HG02588 (cell line): ENCODE measurements around the gene PATL2.
"Not testable (repeated sequence)": the region's sequence is repeated elsewhere in the genome, so short reads cannot be mapped to it uniquely, and the experiment has no call there.

ENCODE experiments used
- ATAC-seq: cut with Tn5 transposase; IDR thresholded peaks from one replicate; pipeline ENCODE4 v1.9.1; 2021; ENCODE audit warnings: mild to moderate bottlenecking, moderate library complexity; ENCODE audit not compliant: unreplicated experiment

PATL2 gene

DNA sequence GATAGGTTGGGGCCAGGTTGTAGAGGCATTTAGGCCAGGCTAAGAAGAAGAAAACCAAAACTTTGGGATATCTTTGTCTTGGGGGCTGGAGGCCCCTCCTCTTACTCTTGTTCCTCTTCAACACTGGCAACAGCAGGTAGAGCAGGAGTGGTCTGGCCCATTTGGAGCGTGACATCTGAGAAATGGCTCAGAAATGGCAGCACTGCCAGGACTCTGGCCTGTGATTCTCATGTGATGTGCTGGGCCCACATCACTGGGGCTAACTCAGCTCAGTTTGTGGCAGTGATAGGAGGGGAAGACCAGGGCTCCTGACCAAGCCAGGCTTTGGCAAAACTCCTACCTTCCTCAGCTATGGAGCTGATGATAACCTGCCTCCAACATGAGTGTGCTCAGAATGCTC is 18.5 kb downstream of the PATL2 start:
- no peak for ATAC-seq

DNA sequence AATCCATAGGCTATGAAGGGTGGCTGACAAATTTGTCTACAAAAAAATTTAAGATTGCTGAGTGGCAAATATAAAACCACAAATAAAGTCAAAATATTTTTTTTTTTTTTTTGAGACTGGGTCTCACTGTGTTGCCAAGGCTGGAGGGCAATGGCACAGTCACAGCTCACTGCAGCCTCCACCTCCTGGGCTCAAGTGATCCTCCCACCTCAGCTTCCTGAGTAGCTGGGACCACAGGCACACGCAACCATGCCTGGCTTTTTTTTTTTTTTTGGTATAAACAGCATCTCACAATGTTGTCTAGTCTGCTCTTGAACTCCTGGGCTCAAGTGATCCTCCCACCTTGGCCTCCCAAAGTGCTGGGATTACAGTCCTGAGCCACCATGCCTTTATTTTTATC is 20.9 kb downstream of the PATL2 start:
- ATAC-seq = not testable (repeated sequence)

DNA sequence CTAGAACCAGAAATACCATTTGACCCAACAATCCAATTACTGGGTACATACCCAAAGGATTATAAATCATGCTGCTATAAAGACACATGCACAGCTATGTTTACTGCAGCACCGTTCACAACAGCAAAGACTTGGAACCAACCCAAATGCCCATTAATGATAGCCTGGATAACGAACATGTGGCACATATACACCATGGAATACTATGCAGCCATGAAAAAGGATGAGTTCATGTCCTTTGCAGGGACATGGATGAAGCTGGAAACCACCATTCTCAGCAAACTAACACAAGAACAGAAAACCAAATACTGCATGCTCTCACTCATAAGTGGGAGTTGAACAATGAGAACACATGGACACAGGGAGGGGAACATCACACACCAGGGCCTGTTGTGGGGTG is 21.8 kb downstream of the PATL2 start:
- not testable (repeated sequence) for ATAC-seq

DNA sequence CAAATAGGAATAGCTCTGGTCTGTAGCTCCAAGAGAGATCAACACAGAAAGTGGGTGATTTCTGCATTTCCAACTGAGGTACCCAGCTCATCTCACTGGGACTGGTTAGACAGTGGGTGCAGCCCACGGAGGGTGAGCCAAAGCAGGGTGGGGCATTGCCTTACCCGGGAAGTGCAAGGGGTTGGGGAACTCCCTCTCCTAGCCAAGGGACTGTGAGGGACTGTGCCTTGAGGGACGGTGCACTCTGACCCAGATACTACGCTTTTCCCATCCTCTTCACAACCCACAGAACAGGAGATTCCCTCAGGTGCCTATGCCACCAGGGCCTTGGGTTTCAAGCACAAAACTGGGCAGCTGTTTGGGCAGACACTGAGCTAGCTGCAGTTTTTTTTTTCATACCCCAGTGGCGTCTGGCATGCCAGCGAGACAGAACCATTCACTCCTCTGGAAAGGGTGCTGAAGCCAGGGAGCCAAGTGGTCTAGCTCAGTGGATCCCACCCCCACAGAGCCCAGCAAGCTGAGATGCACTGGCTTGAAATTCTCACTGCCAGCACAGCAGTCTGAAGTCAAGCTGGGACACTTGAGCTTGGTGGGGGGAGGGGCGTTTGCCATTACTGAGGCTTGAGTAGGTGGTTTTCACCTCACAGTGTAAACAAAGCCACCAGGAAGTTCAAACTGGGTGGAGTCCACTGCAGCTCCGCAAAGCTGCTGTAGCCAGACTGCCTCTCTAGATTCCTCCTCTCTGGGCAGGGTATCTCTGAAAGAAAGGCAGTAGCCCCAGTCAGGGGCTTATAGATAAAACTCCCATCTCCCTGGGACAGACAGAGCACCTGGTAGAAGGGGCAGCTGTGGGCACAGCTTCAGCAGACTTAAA is 28.1 kb downstream of the PATL2 start:
- ATAC-seq = not testable (repeated sequence)

DNA sequence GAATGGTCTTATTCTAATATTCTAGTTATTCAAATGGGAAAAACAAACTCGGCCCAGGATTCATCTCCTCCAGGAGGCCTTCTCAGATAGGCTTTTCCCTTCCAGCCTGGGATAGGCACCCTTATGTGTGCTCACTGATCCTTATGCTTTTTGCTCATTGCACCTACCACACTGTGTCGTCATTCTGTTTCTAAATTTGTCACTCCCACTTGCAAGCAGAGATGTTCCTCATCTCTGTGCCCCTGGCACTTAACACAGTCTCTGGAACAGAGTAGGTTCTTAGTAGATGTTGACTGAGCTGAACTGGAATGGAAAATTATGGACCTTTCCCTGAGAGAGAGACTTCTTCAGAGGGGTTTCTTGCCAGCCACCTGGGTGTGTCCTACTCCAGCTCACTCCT is 28.9 kb downstream of the PATL2 start:
- no peak for ATAC-seq

DNA sequence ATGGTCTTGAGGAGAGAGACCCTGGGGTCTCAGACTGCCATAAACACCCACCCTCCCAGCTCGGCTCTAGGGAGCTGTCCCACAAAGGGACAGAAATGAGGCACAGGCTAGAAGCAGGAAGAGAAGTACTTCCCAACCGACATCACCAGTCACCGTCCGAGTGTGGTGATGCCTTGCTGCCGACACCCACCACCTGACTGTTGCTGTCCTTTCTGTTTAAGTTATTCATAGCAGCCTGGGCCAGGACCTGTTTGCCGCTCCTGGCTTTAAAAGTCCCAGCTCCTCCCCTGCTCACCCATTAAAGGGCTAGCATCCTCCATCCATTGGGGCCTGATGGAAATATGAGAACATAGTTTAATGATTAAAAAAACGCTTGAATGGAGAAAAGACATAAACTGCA is 34.4 kb downstream of the PATL2 start:
- ATAC-seq = no peak

DNA sequence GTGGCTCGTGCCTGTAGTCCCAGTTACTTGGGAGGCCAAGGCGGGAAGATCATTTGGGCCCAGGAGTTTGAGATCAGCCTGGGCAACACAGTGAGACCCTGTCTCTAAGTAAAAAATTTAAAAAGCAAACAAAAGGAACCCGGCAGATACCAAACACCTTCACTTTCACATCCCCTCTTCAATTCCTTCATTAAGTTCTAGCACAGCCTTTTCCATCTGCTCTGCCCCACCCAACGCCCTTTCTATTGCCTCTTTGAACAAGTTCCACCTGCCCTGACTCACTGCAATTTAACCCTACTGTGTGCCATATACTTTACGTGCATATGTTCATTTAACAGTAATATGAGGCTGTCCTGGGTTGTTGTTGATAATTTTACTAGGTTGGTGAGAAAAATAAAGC is 35.2 kb downstream of the PATL2 start:
- ATAC-seq = no peak

DNA sequence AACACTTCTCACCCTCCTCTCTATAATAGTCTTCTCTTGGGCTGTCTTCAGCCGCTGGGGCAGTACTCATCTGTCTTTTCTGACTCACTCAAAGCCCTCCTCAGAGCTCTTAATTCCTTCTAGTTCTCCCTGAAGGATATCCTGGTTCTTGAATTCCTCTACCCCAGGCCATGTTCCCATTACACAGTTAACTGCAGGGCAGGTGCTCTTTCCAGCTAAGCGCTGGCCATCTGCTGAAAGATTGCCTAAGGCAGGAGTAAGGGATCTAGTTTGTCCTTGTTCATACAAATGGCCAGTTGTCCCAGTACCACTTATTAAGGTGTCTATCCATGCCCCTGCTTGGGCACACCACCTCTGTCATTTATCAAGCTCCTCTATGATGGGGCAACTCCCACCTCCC is 37.5 kb downstream of the PATL2 start:
- no peak for ATAC-seq

DNA sequence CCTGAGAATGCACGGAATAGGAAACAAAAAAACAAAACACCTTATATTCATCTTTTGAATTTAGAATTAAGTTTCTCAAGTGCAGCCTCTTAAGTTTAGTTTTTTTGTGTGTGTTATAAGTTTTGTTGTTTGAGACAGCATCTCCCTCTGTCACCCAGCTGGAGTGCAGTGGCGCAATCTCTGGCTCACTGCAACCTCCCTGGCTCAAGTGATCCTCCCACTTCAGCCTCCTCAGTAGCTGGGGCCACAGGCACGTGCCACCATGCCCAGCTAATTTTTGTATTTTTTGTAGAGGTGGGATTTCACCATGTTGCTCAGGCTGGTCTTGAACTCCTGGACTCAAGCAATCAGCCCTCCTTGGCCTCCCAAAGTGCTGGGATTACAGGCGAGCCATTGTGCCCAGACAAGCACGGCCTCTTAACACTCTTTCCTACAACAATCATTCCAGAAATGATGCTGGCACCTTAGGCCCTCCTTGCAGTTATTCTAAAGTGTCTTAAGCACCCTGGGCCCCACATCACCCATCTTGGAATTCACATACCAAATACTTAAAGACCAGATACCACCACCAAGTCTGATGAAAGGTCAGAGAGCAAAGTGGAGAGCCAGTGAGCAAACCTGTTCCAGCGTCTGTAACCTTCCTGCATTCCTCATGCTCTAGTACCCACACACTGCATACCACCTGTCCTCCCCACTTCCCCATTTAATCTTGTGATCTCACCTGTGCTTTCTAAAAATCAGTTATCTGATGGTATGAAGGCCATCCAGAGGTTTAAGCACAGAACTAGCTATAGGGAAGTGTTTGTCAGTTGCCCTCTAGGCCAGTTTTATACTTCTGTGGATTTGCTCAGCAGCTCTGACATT is 40.8 kb downstream of the PATL2 start:
- ATAC-seq = no peak

DNA sequence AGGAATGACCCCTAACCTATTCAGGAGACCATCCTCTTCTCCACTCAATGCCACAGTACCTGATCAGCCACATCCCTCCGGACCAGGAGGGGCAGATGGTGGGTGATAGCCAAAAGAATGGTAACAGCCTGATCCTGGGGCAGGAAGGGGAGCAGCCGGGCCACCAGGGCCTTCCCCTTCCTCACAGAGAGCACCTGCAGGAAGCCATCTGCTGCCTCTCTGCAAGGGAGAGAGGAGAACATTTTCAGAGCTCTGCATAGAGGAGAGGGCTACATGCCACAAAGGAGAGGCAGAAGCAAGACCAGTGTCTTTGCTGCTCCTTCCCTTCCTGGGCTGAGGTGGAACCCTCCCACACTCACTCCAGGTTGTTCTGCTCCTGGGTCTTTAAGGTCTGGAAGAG is 42.2 kb downstream of the PATL2 start:
- no peak for ATAC-seq

DNA sequence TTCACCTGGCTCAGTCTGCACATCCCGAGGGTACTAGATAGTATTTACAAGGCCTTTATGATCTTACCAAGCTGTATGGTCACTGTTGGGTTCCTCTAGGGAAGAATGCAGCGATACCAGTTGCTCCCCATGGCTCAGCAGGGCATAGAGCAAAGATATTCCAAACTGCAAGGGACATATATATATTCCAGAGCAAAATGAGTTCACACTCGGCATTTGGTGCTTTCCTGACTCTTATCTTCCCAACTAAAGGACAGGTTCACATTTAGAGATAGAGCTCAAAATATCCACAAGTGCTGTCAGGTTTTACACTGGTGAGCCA is 44.1 kb downstream of the PATL2 start:
- no peak for ATAC-seq

DNA sequence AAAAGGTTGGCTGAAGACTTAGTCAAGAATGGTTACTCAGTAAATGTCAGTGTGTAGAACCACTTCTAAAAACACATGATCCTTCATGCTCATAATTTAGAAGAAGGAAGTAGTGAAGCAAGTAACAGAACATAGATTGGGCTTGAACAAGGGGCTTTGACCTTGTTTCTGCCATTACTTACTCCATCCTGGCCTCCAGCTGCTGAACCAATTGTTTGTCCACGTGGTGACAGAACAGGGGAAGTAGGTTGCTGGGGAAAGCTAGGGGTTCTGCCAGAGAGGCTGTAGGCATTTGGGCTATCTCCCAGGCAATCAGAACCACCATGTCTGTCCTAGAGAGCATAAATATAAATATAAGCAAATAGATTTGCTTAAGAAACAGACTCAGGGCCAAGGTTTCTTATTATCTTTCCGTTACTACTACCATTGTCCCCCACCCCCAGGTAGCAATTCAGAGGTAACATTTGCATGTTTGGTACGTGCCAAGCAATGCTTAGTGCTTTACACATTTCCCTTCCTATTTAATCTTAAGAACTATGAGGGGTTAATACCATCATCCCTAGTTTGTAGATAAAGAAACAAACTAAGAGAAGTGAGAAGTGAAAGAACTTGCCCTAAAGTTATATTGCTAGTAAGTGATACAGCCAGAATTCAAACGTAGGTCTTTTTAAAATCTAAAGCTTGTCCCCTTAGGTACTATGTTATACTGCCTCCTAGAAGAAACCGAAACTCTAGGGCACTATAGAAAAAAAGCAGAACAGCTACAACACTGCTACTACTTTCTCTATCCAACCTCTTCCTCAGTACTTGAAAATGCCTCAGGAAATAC is 44.7 kb downstream of the PATL2 start:
- no peak for ATAC-seq

DNA sequence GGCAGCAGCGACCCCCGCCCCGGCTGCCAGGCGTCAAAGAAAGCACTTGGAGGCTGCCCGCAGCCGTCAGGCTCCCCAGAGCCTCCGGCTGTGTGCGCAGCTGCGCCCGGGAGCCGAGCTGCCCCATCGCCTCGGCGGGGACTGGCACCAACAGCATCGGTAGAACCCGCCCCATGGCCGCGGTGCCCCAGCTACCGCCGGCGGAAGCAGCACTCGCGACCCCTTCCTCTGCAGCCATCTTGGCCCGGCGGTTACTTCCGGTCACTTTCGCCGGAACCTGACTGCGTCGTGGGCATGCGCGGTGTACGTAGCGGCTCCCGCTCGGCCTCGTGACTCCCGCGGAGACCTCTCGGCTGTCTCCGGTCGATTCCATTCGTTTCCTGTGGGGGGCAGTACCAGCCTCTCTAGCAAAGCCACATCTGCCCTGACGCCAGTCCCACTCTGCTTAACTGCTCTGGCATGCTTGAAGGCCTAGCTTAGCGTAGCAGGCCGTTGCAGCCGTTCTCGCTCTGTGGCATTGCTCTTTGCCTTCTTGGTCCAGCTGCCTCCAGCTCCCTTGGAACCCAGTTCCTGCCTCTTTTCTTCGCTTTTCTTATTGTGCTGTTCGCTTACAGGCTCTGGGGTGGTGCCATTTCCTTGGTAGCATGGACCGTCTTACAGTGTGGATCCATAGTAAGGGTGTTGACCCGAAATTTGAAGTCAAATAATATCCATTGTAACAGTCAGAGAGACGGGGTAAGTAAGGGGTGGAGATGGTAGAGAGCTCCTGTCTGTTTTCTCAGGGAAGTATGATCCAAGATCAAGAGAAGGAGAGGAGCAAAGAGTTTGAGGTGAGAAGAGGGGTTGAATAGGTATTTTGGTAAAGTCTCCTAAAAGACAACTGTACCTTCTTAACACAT is 47.5 kb downstream of the PATL2 start, which contains the start of gene SPG11:
SPG11 (minus strand) TSS at position 253 of the 899 bp plus-strand sequence; CDS start at position 238, 15 bp downstream.
- ATAC-seq = peak; percentile 77

DNA sequence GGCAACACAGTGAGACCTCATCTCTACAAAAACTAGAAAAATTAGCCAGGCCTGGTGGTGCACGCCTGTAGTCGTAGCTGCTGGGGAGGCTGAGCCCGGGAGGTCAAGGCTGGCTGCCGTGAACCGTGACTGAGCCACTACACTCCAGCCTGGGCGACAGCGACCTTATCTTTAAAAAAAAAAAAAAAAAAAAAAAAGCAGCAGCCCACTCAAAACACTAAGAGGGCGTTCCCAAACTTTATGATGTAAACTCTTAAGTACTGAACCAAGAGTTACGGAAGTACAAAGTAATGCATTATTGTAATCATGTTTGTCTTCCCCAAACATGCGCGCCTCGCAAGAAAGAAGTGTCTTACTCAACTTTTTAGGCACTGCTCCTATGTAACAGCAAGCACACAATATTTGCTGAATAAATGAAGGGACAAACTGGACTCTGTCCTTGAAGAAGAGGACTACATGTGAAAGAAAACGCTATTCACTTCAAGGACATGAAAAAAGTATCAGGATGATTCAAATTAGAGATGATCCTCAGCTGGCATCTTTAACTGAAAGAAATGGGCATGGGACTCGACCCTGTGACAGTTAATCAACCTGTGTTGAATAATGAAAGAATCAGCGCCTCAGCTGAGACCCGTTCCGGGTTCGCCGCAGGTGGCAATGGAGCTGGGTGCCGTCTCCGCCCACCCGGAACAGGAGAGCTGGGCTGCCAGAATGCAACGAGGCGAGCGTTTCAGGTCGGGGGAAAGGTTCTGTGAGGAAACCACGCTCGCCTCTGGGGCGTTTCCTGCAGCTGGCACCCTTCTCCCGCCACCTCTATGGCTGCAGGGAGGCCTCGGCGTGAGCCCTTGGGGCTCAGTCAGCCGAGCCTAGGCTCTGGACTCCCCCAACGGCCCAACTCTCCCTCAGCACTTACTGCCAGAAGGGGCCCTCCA is 48.4 kb downstream of the PATL2 start:
- ATAC-seq = peak; percentile 48

DNA sequence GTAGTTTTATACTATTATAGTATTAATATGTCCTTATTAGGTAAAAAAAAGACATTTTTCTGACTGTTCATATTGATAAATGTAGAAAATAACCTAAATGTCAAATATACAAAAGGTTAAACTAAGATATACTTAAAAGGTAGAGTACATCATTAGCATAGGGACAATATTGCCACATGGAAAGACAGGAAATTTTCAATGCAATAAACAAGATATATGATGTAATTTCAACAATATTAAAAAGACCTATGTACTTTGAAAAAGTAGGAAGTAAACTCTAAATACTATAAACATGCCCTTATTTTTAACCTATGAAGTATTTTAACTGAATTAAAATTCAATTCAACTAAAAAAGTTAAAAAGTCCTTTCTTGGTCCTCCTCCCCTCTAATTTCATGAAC is 49.5 kb downstream of the PATL2 start:
- no peak for ATAC-seq

DNA sequence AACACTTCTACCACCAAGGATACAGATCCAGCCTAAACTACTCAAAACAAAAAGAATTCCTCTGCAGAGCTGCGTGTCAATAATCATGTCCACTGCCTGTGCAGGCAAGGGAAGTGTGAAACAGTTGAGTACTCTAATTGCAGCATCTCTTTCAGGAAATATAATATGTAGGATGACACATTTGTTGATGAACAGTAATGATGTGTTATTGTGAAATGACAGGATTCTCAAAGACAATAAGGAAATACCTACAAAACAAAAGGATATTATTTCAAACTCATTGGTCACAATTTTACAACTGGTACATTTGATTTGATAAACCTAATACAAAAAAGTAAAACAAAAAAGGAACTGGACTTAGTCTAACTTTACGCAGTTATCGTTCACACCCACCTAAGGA is 52.1 kb downstream of the PATL2 start:
- no peak for ATAC-seq

DNA sequence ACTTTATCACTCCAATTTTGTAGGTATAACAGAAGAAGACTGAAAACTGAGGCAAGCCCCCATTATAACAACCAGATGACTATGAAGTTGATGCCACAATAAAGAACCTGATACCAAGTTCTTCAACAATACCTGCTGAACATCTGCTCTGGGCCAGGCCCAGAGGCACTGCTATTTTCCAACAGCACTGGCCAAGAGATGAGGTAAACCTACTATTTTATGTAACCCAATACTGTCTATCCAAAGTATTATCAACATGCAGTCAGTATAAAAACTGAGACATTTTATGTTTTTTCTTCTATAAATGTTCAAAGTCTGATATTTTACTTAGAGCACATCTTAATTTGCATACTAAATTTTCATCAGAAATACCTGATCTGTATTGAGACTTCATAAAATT is 53.7 kb downstream of the PATL2 start:
- ATAC-seq = no peak

DNA sequence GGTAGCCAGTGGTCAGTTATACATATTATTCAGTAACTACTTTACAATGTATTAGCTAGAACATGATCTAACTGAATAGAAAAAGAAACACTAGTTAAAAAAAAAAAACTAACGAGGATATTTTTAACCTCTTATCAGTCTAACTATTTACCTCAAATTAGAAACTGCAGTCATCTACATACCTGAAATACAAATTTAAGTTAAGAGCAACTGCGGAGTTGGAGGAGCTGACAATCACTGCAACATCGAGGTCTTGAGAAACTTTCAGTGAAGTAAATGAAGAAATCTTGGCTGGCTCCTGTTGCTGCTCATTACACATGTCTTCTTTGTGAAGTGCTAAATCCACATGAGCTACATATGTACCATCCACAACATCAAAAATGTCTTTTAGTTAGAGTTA is 54.2 kb downstream of the PATL2 start:
- ATAC-seq = no peak

DNA sequence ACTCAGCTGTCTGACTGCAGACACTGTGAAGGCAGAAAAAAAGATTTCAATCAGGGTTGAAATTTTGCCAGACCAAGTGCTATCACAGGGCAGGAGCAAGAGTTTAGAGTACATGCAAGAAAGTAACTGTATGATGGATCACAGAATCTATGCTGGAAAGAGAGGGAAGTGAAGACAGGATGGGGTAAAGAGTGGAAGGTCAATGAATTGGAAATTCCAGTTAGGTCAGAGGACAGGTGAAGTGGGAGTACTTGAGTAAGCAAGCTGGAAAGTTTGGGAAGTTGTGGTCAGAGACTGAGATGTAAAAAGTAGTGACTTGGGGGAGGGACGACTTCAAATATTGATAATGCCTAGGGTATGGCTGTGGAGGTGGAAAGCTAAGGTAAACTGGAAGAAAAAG is 54.8 kb downstream of the PATL2 start:
- ATAC-seq = no peak
